ENCODE results near the gene CALCR. TPM values are rescaled to one million over a fixed set of nuclear protein-coding genes. Genes with fewer than 3 reads are reported as not detected.
"Not testable (repeated sequence)": the region's sequence is repeated elsewhere in the genome, so short reads cannot be mapped to it uniquely, and the experiment has no call there.

The CALCR gene
- total RNA-seq, 2 donors from 2014 or later = not detected

GRCh38 chr7:93601363-93601762, 26.8 kb upstream of the CALCR start:
- TF ChIP-seq POLR2A (IDR thresholded peaks at IDR 0.05) (no peak), CTCF (IDR thresholded peaks at IDR 0.05) (no peak)
- WGBS, 2 donors = 50 to 71% methylated on average over 1 of the region's 1 CpG
- no peak for ATAC-seq
- H3K36me3 ChIP-seq (replicated peaks in 1 of 2; ENCODE audit: insufficient read depth in 1 of 2, low read depth in 2 of 2) = no peaks in the 10 kb centered on the region
- no peaks in the 10 kb centered on the region for H3K27me3 ChIP-seq
- no peak overlapping the region for H3K4me3 ChIP-seq
- no peaks in the 10 kb centered on the region for H3K4me1 ChIP-seq
- H3K27ac ChIP-seq = no peak overlapping the region
- H3K9me3 ChIP-seq = no peaks in the 10 kb centered on the region
- intact Hi-C loops (cut with DNase I) = no loop called here
- no peak for DNase-seq

GRCh38 chr7:93594250-93594649, 19.7 kb upstream of the CALCR start:
- DNase-seq (no peak), ATAC-seq (no peak)
- 55 to 79% methylated on average over 1 of the region's 1 CpG for WGBS, 2 donors

GRCh38 chr7:93592588-93593266, 18.2 kb upstream of the CALCR start:
- no peak for TF ChIP-seq POLR2A (IDR thresholded peaks at IDR 0.05)
- TF ChIP-seq CTCF (IDR thresholded peaks at IDR 0.05) = no peak
- H3K27ac ChIP-seq = no peak overlapping the region
- H3K9me3 ChIP-seq = no peaks in the 10 kb centered on the region
- intact Hi-C loops (cut with DNase I) = no loop called here
- no peaks in the 10 kb centered on the region for H3K27me3 ChIP-seq
- WGBS, 2 donors = 56 to 62% methylated on average over 1 of the region's 1 CpG
- H3K4me1 ChIP-seq = no peaks in the 10 kb centered on the region
- H3K36me3 ChIP-seq (replicated peaks in 1 of 2; ENCODE audit: insufficient read depth in 1 of 2, low read depth in 2 of 2) = no peaks in the 10 kb centered on the region
- DNase-seq = no peak
- ATAC-seq = no peak
- H3K4me3 ChIP-seq = no peak overlapping the region

More at GRCh38 chr7:93594250-93594649, 19.7 kb upstream of the CALCR start:
- Histone ChIP-seq H3K4me3 (no peak overlapping the region), H3K27ac (no peak overlapping the region), H3K36me3 (replicated peaks in 1 of 2; ENCODE audit: insufficient read depth in 1 of 2, low read depth in 2 of 2) (no peaks in the 10 kb centered on the region), H3K27me3 (no peaks in the 10 kb centered on the region), H3K4me1 (no peaks in the 10 kb centered on the region), H3K9me3 (no peaks in the 10 kb centered on the region)
- no peak for TF ChIP-seq POLR2A (IDR thresholded peaks at IDR 0.05)
- no peak for TF ChIP-seq CTCF (IDR thresholded peaks at IDR 0.05)
- intact Hi-C loops (cut with DNase I) = no loop called here

GRCh38 chr7:93591224-93592050, 16.9 kb upstream of the CALCR start:
- H3K27ac ChIP-seq; H3K36me3 ChIP-seq (replicated peaks in 1 of 2; ENCODE audit: insufficient read depth in 1 of 2, low read depth in 2 of 2); H3K4me3 ChIP-seq; ATAC-seq; H3K9me3 ChIP-seq; H3K4me1 ChIP-seq; H3K27me3 ChIP-seq; DNase-seq; intact Hi-C loops (cut with DNase I): not testable (repeated sequence)
- 79 to 83% methylated on average over 30 to 33 of the region's 34 CpGs for WGBS, 2 donors

GRCh38 chr7:93586479-93586865, 11.9 kb upstream of the CALCR start:
- H3K36me3 ChIP-seq (replicated peaks in 1 of 2; ENCODE audit: insufficient read depth in 1 of 2, low read depth in 2 of 2); H3K4me3 ChIP-seq; H3K27me3 ChIP-seq; ATAC-seq; H3K4me1 ChIP-seq; H3K9me3 ChIP-seq; DNase-seq; H3K27ac ChIP-seq; intact Hi-C loops (cut with DNase I): not testable (repeated sequence)
- 88% methylated on average over 12 of the region's 22 CpGs; no CpG with 5 or more reads in 1 of the 2 donors for WGBS, 2 donors

- no CpG with 5 or more reads among the region's 54 CpGs for WGBS, 2 donors
- DNase-seq; intact Hi-C loops (cut with DNase I): not testable (repeated sequence)
Measured at GRCh38 chr7:93585694-93586478, 11.4 kb upstream of the CALCR start.

More at GRCh38 chr7:93585694-93586478, 11.4 kb upstream of the CALCR start:
- not testable (repeated sequence) for H3K27me3 ChIP-seq; H3K36me3 ChIP-seq (replicated peaks in 1 of 2; ENCODE audit: insufficient read depth in 1 of 2, low read depth in 2 of 2); ATAC-seq; H3K4me1 ChIP-seq; H3K4me3 ChIP-seq; H3K9me3 ChIP-seq; H3K27ac ChIP-seq
